GM12874 (cell line): Measurements from ENCODE around the gene ELFN1.

Experiments
- CTCF ChIP-seq: IDR thresholded peaks from 2 replicates; pipeline ENCODE4 v1.5.1; 2011; ENCODE audit warnings: low read depth, mild to moderate bottlenecking, control low read depth, low read length, moderate library complexity; ENCODE audit not compliant: insufficient read depth

The ELFN1 gene

GRCh38 chr7:1744296-1745017, 74.4 kb downstream of the ELFN1 start:
- TF ChIP-seq CTCF = no peak

- no peak for TF ChIP-seq CTCF
These were observed 75.0 kb downstream of the ELFN1 start for GRCh38 chr7:1745018-1745532.

- TF ChIP-seq CTCF = no peak
These were observed 75.8 kb downstream of the ELFN1 start for GRCh38 chr7:1745576-1746490.

GRCh38 chr7:1746491-1746975, 76.5 kb downstream of the ELFN1 start:
- TF ChIP-seq CTCF = no peak

- TF ChIP-seq CTCF = no peak
These were observed 77.1 kb downstream of the ELFN1 start for GRCh38 chr7:1747004-1747801.

GRCh38 chr7:1748076-1748838, 78.2 kb downstream of the ELFN1 start:
- no peak for TF ChIP-seq CTCF
